H1 (cell line): ENCODE results near the gene KRTAP5-6. TPM values are rescaled to one million over a fixed set of nuclear protein-coding genes. Genes with fewer than 3 reads are reported as not detected.

ENCODE experiments used
- CEBPB ChIP-seq: IDR thresholded peaks from 2 replicates; pipeline ENCODE4 v1.6.1; 2012; ENCODE audit warnings: low read depth, low read length
- CHD2 ChIP-seq: IDR thresholded peaks from 2 replicates; pipeline ENCODE4 v1.6.1; 2012; ENCODE audit warnings: low read length, improper control_type of control experiment
- E2F6 ChIP-seq: IDR thresholded peaks from 2 replicates; pipeline ENCODE4 v1.6.1; 2012; ENCODE audit warnings: inconsistent platforms
- EZH2 ChIP-seq: fragments of 200-600 bp; sonication (generic); IDR thresholded peaks from 2 replicates; pipeline ENCODE4 v1.7.1; 2012; ENCODE audit warnings: low read depth, mild to moderate bottlenecking, moderate library complexity, low read length, inconsistent platforms; ENCODE audit not compliant: severe bottlenecking
- KDM4A ChIP-seq: IDR thresholded peaks from one replicate; pipeline ENCODE4 v1.7.1; 2012; ENCODE audit warnings: low read depth, mild to moderate bottlenecking, moderate library complexity, low read length, inconsistent platforms; ENCODE audit not compliant: severe bottlenecking
- POLR2AphosphoS5 ChIP-seq: IDR thresholded peaks from 2 replicates; pipeline ENCODE4 v1.6.1; 2011; ENCODE audit warnings: low read depth, low read length
- SAP30 ChIP-seq: fragments of 300-600 bp; sonication (generic); IDR thresholded peaks from 2 replicates; pipeline ENCODE4 v1.7.1; 2012; ENCODE audit warnings: low read length, moderate library complexity, mild to moderate bottlenecking, inconsistent platforms; ENCODE audit not compliant: insufficient read depth, insufficient replicate concordance
- SIRT6 ChIP-seq: IDR thresholded peaks from one replicate; pipeline ENCODE4 v1.7.1; 2012; ENCODE audit warnings: low read length, inconsistent platforms
- TCF12 ChIP-seq: IDR thresholded peaks from 2 replicates; pipeline ENCODE4 v1.6.1; 2011; ENCODE audit warnings: low read depth, mild to moderate bottlenecking, low read length
- polyA plus RNA-seq, 7 experiments: library from polyadenylated mRNA; depleted of rRNA in 3 of 7; stranded (reverse) in 5 of 7; unstranded in 2 of 7; fragments of >200 nt in 5 of 7; fragments of 200-250 nt in 2 of 7; gene quantifications; 1 replicate in 5 of 7; 2 replicates in 1 of 7; 4 replicates in 1 of 7; pipeline versions ENCODE4 v1.2.1 to v1.2.3, GENCODE V29; 2011 to 2013; ENCODE audit warnings: missing spikeins in 2 of 7, mixed read lengths in 2 of 7
- total RNA-seq: library from RNA; stranded (reverse); fragmentation: NEBNext Ultra II Directional; extraction: Animal tissue kit (Norgen Biotek cat#: 25700); gene quantifications from 2 replicates; pipeline ENCODE4 v1.2.1, GENCODE V29; 2021
- TF ChIP-seq, protein P1 (sequence below): IDR thresholded peaks from 2 replicates; pipeline ENCODE4 v1.6.1; 2012; ENCODE audit warnings: inconsistent platforms

KRTAP5-6 gene
- total and polyA plus RNA-seq, 2 of the 8 experiments (the other 6 are each of a cell fraction or from before 2014, with no cell fraction given) = not detected

DNA sequence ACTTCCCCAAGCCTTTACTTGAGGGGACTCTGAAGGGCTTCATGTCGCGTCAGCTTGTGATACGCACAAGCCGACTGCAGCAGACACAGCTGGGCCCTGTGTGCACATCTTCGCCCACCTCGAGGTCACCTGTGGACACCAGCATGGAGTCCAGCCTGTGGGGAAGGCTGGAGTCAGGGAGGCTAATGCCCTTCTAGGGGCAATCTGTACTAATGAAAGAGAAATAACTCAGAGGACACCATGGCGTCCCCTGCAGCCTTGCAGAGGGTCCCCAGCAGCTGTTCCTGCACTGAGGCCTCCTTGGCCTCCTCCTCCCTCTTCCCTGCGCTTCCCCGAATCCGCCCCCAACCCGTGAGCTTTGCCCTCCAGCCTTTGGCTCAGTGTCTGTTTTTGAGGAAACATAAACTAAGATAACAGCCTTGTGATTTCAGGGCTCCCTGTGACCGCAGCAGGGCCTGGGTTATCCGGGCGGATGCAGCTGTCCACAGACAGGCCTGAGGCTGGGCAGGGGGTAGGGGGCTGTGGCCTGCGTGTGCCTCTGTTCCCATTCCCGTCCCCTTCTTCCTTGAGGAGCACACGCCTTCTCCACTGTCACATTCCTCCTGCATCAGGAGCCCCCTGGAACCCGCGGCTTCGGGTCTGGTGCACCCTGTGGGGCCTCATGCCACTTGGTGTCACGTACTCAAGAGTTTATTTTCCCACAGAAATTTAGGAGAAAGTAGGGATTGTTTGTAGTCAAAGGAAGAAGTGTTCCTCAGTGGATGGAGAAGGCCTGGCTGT lies 42.4 kb upstream of the KRTAP5-6 start (continued):
- TF ChIP-seq E2F6 = no peak
- TF ChIP-seq SAP30 = no peak
- TF ChIP-seq TCF12 = no peak
- no peak for TF ChIP-seq CEBPB
- no peak for TF ChIP-seq KDM4A
- TF ChIP-seq, protein P1, sequence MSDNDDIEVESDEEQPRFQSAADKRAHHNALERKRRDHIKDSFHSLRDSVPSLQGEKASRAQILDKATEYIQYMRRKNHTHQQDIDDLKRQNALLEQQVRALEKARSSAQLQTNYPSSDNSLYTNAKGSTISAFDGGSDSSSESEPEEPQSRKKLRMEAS = no peak
- TF ChIP-seq POLR2AphosphoS5 = no peak
- TF ChIP-seq CHD2 = no peak
- TF ChIP-seq SIRT6 = no peak
- TF ChIP-seq EZH2 = no peak
